Measurements from ENCODE around the gene PHF12.
"Not testable (repeated sequence)": the region's sequence is repeated elsewhere in the genome, so short reads cannot be mapped to it uniquely, and the experiment has no call there.

PHF12 gene

GRCh38 chr17:28880572-28880945 lies 70.8 kb downstream of the PHF12 start:
- no peak for DNase-seq (ENCODE audit: low read depth)
- no peak overlapping the region for H3K4me3 ChIP-seq (ENCODE audit: low read length)
- no peak for TF ChIP-seq CTCF (conservative IDR thresholded peaks at IDR 0.05; ENCODE audit: low read depth, low read length)

- TF ChIP-seq CTCF (conservative IDR thresholded peaks at IDR 0.05; ENCODE audit: low read depth, low read length) = no peak
- no peak overlapping the region for H3K4me3 ChIP-seq (ENCODE audit: low read length)
- DNase-seq (ENCODE audit: low read depth) = no peak
Observed at GRCh38 chr17:28879886-28880571, 71.3 kb downstream of the PHF12 start.

- DNase-seq (ENCODE audit: low read depth) = no peak
- peak; percentile 67 for TF ChIP-seq CTCF (conservative IDR thresholded peaks at IDR 0.05; ENCODE audit: low read depth, low read length)
- H3K4me3 ChIP-seq (ENCODE audit: low read length) = no peak overlapping the region
Observed at GRCh38 chr17:28878981-28879380, 72.3 kb downstream of the PHF12 start.

GRCh38 chr17:28878158-28878910 lies 73.0 kb downstream of the PHF12 start:
- DNase-seq (ENCODE audit: low read depth) = no peak
- TF ChIP-seq CTCF (conservative IDR thresholded peaks at IDR 0.05; ENCODE audit: low read depth, low read length) = no peak
- no peak overlapping the region for H3K4me3 ChIP-seq (ENCODE audit: low read length)

- H3K4me3 ChIP-seq (ENCODE audit: low read length); DNase-seq (ENCODE audit: low read depth): not testable (repeated sequence)
Observed at GRCh38 chr17:28877150-28877711, 74.1 kb downstream of the PHF12 start.

- no peak for TF ChIP-seq CTCF (conservative IDR thresholded peaks at IDR 0.05; ENCODE audit: low read depth, low read length)
- DNase-seq (ENCODE audit: low read depth) = no peak
- no peak overlapping the region for H3K4me3 ChIP-seq (ENCODE audit: low read length)
Observed at GRCh38 chr17:28875848-28876550, 75.3 kb downstream of the PHF12 start.

GRCh38 chr17:28874750-28875149 lies 76.6 kb downstream of the PHF12 start:
- no peak for DNase-seq (ENCODE audit: low read depth)
- no peak for TF ChIP-seq CTCF (conservative IDR thresholded peaks at IDR 0.05; ENCODE audit: low read depth, low read length)
- H3K4me3 ChIP-seq (ENCODE audit: low read length) = no peak overlapping the region
